ENCODE results near the gene PER1.

- TF ChIP-seq CTCF (IDR thresholded peaks at IDR 0.05) (no peak), POLR2A (IDR thresholded peaks at IDR 0.05) (no peak)
Observed at GRCh38 chr17:8167526-8167925, 15.3 kb upstream of the PER1 start.

Data from body of pancreas (tissue), 4 donors.